ENCODE data around the gene NUP98.

NUP98 gene

DNA sequence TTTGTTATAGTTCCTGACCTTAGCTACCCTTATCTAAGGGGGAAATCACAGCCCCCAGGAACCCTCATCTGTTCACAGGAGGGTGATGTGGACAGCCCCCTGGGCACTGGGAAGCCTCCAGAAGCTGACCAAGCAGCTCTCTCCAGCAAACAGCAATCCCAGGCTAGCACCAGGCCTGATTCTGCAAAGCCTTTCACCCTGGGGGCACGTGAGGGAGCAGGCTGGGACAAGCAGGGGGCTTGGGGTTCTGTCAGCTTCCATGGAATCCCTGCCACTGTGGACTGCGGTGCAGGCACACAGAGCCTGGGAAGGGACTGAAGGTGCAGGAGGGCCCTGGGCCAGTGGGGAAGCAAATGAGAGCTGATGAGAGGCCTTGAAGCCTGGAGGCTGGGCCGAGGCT, 13.1 kb upstream of the NUP98 start:
- Histone ChIP-seq H3K27me3 (ENCODE audit: insufficient read depth, low read length, poor library complexity) (no peaks in the 10 kb centered on the region), H3K27ac (ENCODE audit: low read length) (no peak overlapping the region), H3K9me3 (ENCODE audit: insufficient read depth, low read length, severe bottlenecking) (no peaks in the 10 kb centered on the region), H2AFZ (ENCODE audit: low read depth, low read length) (no peak overlapping the region), H3K4me2 (ENCODE audit: insufficient read depth, low read length) (no peak overlapping the region), H3K36me3 (ENCODE audit: insufficient read depth, low read length) (peaks cover 2% of the 10 kb centered on the region; the same call in 1 of the 2 replicates), H3K4me3 (ENCODE audit: low read depth in 1 of 2, low read length in 2 of 2) (no peak overlapping the region), H3K9ac (ENCODE audit: low read depth, low read length) (no peak overlapping the region), H3K79me2 (ENCODE audit: insufficient read depth, low read length) (0 out of 2 replicates have a peak, but pooled peaks cover 4% of the 10 kb centered on the region), H3K4me1 (ENCODE audit: insufficient read depth, low read length) (peaks cover 23% of the 10 kb centered on the region), H4K20me1 (ENCODE audit: insufficient read depth, low read length) (no peaks in the 10 kb centered on the region)
- no peak for TF ChIP-seq EZH2 (IDR thresholded peaks at IDR 0.05; ENCODE audit: borderline replicate concordance, low read depth, low read length, severe bottlenecking)
- TF ChIP-seq, protein P1, sequence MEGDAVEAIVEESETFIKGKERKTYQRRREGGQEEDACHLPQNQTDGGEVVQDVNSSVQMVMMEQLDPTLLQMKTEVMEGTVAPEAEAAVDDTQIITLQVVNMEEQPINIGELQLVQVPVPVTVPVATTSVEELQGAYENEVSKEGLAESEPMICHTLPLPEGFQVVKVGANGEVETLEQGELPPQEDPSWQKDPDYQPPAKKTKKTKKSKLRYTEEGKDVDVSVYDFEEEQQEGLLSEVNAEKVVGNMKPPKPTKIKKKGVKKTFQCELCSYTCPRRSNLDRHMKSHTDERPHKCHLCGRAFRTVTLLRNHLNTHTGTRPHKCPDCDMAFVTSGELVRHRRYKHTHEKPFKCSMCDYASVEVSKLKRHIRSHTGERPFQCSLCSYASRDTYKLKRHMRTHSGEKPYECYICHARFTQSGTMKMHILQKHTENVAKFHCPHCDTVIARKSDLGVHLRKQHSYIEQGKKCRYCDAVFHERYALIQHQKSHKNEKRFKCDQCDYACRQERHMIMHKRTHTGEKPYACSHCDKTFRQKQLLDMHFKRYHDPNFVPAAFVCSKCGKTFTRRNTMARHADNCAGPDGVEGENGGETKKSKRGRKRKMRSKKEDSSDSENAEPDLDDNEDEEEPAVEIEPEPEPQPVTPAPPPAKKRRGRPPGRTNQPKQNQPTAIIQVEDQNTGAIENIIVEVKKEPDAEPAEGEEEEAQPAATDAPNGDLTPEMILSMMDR (IDR thresholded peaks at IDR 0.05; ENCODE audit: borderline replicate concordance, extremely low read depth, low read length, poor library complexity, severe bottlenecking), result no peak
- DNase-seq, result no peak
- ATAC-seq (ENCODE audit: insufficient read depth, low read depth), result no peak

DNA sequence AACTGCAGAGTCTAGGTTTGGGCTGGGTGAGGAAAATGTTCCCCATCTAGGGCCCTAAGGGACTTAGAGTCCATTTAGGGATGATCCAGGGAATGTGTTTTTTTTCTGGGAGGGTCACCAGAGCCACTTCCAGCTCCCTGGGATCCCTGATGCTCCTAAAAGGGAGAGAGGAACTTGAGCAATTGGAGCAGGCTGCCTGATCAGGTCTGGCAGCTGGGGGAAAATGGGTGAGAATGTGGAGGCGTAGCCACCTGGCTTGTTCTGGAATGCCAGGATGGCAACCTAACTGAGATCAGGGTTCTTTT, 12.2 kb upstream of the NUP98 start:
- H3K27ac ChIP-seq (ENCODE audit: low read length), result no peak overlapping the region
- H3K36me3 ChIP-seq (ENCODE audit: insufficient read depth, low read length), result peaks cover 2% of the 10 kb centered on the region; the same call in 1 of the 2 replicates
- 0 out of 2 replicates have a peak overlapping the region, but pooled peaks have one; percentile 86 for H3K4me2 ChIP-seq (ENCODE audit: insufficient read depth, low read length)
- DNase-seq (no peak), ATAC-seq (ENCODE audit: insufficient read depth, low read depth) (no peak)
- H3K9me3 ChIP-seq (ENCODE audit: insufficient read depth, low read length, severe bottlenecking), result no peaks in the 10 kb centered on the region
- H3K27me3 ChIP-seq (ENCODE audit: insufficient read depth, low read length, poor library complexity), result no peaks in the 10 kb centered on the region
- no peak overlapping the region for H3K4me3 ChIP-seq (ENCODE audit: low read depth in 1 of 2, low read length in 2 of 2)
- H3K79me2 ChIP-seq (ENCODE audit: insufficient read depth, low read length), result 0 out of 2 replicates have a peak, but pooled peaks cover 4% of the 10 kb centered on the region
- TF ChIP-seq, protein P1 (IDR thresholded peaks at IDR 0.05; ENCODE audit: borderline replicate concordance, extremely low read depth, low read length, poor library complexity, severe bottlenecking), result no peak
- no peak for TF ChIP-seq EZH2 (IDR thresholded peaks at IDR 0.05; ENCODE audit: borderline replicate concordance, low read depth, low read length, severe bottlenecking)
- peaks cover 23% of the 10 kb centered on the region for H3K4me1 ChIP-seq (ENCODE audit: insufficient read depth, low read length)
- H2AFZ ChIP-seq (ENCODE audit: low read depth, low read length), result no peak overlapping the region
- H4K20me1 ChIP-seq (ENCODE audit: insufficient read depth, low read length), result no peaks in the 10 kb centered on the region
- no peak overlapping the region for H3K9ac ChIP-seq (ENCODE audit: low read depth, low read length)

DNA sequence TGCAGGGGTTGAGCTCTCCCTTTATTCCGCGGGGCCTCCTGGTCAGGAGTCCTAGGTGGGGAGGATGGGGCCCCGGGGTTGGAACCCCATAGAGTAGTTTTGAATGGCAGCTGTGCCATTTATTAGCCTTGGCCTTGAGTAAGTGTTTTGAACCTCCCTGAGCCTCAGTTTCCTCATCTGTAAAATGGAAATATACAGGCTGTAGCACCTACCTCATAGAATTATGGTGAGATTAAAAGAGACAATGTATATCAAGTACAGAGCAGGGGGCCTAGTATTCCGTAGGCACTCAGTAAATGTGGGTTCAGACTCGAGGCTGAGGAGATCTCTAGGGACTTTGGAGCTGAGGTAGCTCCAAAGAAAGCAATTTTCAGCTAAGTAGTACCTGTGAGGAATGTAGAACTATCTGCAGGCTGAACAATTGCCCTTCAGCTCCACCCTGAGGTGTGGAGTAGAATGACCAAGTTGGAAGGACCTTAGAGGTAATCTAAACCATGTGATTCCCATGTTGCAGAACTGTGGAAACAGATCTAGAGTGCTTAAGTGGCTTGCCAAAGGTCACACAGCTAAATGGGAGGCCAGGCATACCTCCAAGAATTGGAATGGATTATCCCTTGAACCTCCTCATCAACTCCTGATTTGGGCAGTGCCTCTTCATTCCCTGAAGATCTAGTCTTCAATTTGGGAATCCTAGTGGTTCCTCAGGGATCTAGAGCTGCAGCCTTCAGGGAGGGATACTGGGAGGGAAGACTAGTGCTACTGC, 11.7 kb upstream of the NUP98 start:
- DNase-seq (peak; percentile 30), ATAC-seq (ENCODE audit: insufficient read depth, low read depth) (peak; percentile 44)
- H3K27me3 ChIP-seq (ENCODE audit: insufficient read depth, low read length, poor library complexity), result no peaks in the 10 kb centered on the region
- H3K9ac ChIP-seq (ENCODE audit: low read depth, low read length), result peak overlapping the region; percentile 62
- peak overlapping the region; percentile 67 to 79; a peak in 3 of 4 replicates for H3K4me3 ChIP-seq (ENCODE audit: low read depth in 1 of 2, low read length in 2 of 2)
- no peaks in the 10 kb centered on the region for H4K20me1 ChIP-seq (ENCODE audit: insufficient read depth, low read length)
- peaks cover 23% of the 10 kb centered on the region for H3K4me1 ChIP-seq (ENCODE audit: insufficient read depth, low read length)
- H3K79me2 ChIP-seq (ENCODE audit: insufficient read depth, low read length), result peaks cover 4% of the 10 kb centered on the region; the same call in 1 of the 2 replicates
- TF ChIP-seq, protein P1 (IDR thresholded peaks at IDR 0.05; ENCODE audit: borderline replicate concordance, extremely low read depth, low read length, poor library complexity, severe bottlenecking), result peak; percentile 49
- no peak for TF ChIP-seq EZH2 (IDR thresholded peaks at IDR 0.05; ENCODE audit: borderline replicate concordance, low read depth, low read length, severe bottlenecking)
- H3K27ac ChIP-seq (ENCODE audit: low read length), result peak overlapping the region; percentile 17; the same call in 1 of the 2 replicates
- no peaks in the 10 kb centered on the region for H3K9me3 ChIP-seq (ENCODE audit: insufficient read depth, low read length, severe bottlenecking)
- H3K36me3 ChIP-seq (ENCODE audit: insufficient read depth, low read length), result peaks cover 2% of the 10 kb centered on the region; the same call in 1 of the 2 replicates
- H3K4me2 ChIP-seq (ENCODE audit: insufficient read depth, low read length), result peak overlapping the region; percentile 86
- peak overlapping the region; percentile 96 for H2AFZ ChIP-seq (ENCODE audit: low read depth, low read length)

Data from DND-41 (cell line).